Upper lobe of left lung (tissue), 6 donors: ENCODE measurements around the gene PPP1R18. TPM values are rescaled to one million over a fixed set of nuclear protein-coding genes. Genes with fewer than 3 reads are reported as not detected.

Experiments
- ATAC-seq, 2 donors: fragments of 200-7000 bp; cut with Tn5 transposase; one replicate each; pipeline ENCODE4 v1.9.1; 2022; ENCODE audit warnings: mild to moderate bottlenecking in 2 of 2, moderate library complexity in 2 of 2; ENCODE audit not compliant: low FRiP score in 2 of 2
- DNase-seq, 2 donors: peaks; one replicate each; pipeline ENCODE4 v3.0.0-alpha.2; 2019 to 2020
- H3K27ac ChIP-seq, 4 donors: fragments of 200-600 bp; sonication (generic); one replicate each; pipeline ENCODE4 v1.5.1; 2016 to 2019
- H3K27me3 ChIP-seq, 4 donors: fragments of 200-600 bp; sonication (generic); one replicate each; pipeline ENCODE4 v1.5.1; 2017 to 2019
- H3K36me3 ChIP-seq, 4 donors: fragments of 200-600 bp; sonication (generic); one replicate each; pipeline ENCODE4 v1.5.1; 2016 to 2019
- H3K4me1 ChIP-seq, 4 donors: fragments of 200-600 bp; sonication (generic); one replicate each; pipeline ENCODE4 v1.5.1; 2018 to 2019
- H3K4me3 ChIP-seq, 4 donors: fragments of 200-600 bp; sonication (generic); one replicate each; pipeline ENCODE4 v1.5.1; 2017 to 2019; ENCODE audit warnings: mild to moderate bottlenecking in 2 of 4, moderate library complexity in 1 of 4
- H3K9me3 ChIP-seq, 4 donors: fragments of 200-600 bp; sonication (generic); one replicate each; pipeline ENCODE4 v1.5.1; 2018 to 2019
- CTCF ChIP-seq, 6 experiments: fragments of 450-650 bp in 4 of 6; fragments of 200-600 bp in 2 of 6; sonication (generic) in 2 of 6; IDR thresholded peaks; one replicate each; pipeline ENCODE4 v1.5.1; 2016 to 2019; ENCODE audit warnings: antibody characterized with exemption in 6 of 6
- EP300 ChIP-seq, 4 donors: sonication (generic); formaldehyde crosslinking; IDR thresholded peaks; one replicate each; pipeline ENCODE4 v1.5.1; 2017; ENCODE audit warnings: antibody characterized with exemption in 4 of 4, control low read depth in 2 of 4
- POLR2A ChIP-seq, 4 donors: fragments of 450-650 bp; IDR thresholded peaks; one replicate each; pipeline ENCODE4 v1.5.1; 2016 to 2017; ENCODE audit warnings: antibody characterized with exemption in 4 of 4, mild to moderate bottlenecking in 2 of 4
- POLR2AphosphoS5 ChIP-seq, 2 donors: sonication (generic); formaldehyde crosslinking; IDR thresholded peaks; one replicate each; pipeline ENCODE4 v1.5.1; 2017; ENCODE audit warnings: antibody characterized with exemption in 2 of 2
- WGBS, 2 donors: methylation state at CpG; one replicate each; pipeline ENCODE4 v1.1.5; 2017 to 2018; 5-methylcytosine and 5-hydroxymethylcytosine counted together
- total RNA-seq, 6 donors: library from RNA; depleted of rRNA in 4 of 6; stranded (reverse); fragments of >200 nt in 4 of 6; gene quantifications; one replicate each; pipeline versions ENCODE4 v1.1.0 to v1.2.1, GENCODE V29; 2016 to 2021
- donor health status: DM: no; HTN: no; CAD: no; lungs with moderate emphysema.
- donor health status: DM: no; HTN: yes; CAD: no; lungs with severe emphysema.

The PPP1R18 gene
- total RNA-seq, 6 donors from 2014 or later, result 23.5 to 103 (median 60.8) TPM

DNA sequence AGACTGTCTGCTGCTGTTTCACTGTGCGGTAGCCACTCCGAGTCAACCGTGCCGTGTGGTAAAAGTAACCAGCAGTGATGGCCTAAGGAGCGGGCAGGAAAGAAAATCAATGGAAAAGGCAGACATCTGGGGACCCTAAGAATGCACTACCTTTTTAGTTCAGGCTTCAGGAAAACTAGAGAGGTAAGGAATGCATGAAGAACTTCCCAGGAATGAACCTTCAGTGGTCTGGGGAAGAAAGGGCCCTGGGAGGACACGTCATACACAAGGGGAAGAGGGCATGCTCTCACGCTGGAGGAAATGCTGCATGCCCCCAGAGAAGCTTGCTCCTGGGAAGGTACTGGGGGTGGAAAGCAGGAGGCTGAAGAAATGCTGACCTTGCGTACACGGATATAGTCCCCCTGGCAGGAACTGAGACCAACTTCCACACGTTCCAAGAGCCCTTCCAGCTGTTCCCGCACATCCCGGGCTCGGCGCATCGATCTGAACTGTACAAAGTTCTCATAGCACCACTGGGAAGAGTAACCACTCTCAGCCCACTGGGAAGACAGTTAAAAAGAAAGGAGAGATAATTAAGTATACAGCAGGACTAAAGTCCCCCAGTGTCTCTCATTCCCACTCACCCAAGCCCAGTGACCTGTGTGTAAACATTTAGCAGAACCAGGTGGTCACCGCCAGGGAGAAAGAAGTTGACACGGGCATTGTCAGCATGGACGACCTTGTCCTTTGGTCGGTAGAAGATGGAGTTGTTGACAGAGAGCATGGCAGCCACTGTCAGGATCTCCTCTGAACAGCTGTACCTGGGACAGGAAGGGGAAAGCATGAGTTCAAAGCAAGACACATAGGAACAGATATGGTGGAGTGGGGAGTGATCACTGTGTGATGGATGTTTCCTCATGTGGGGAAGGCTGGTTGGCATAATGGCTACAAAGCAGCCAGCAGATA, 31.4 kb downstream of the PPP1R18 start:
- TF ChIP-seq EP300 (IDR thresholded peaks at IDR 0.05) (no peak), POLR2A (IDR thresholded peaks at IDR 0.05) (no peak), CTCF (IDR thresholded peaks at IDR 0.05) (no peak), POLR2AphosphoS5 (IDR thresholded peaks at IDR 0.05) (no peak)
- no peaks in the 10 kb centered on the region for H3K27me3 ChIP-seq
- no peak overlapping the region for H3K27ac ChIP-seq
- no peak for DNase-seq
- H3K9me3 ChIP-seq, result no peaks in the 10 kb centered on the region
- H3K4me3 ChIP-seq, result no peak overlapping the region
- H3K4me1 ChIP-seq, result no peaks in the 10 kb centered on the region
- WGBS, 2 donors, result 92 to 93% methylated on average over 18 to 19 of the region's 19 CpGs
- no peak for ATAC-seq
- peaks cover 39 to 96% (median 92%) of the 10 kb centered on the region in 4 donors for H3K36me3 ChIP-seq

DNA sequence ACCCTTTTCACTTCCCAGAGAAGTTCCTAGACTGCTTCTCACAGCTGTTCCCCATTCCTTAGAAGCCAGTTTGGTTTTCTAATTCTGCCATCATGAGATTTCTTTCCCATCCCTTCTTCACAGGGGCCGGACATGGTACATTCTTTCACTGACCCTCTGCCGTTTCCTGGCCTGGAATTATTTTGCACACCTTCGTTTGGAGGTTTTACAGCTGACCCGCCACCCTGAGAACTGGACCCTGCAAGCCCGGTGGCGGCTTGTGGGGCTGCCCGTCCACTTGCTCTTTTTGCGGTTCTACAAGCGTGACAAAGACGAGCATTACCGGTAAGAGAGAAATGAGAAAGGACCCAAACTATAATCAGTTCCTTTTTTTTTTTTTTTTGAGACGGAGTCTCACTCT, 35.3 kb downstream of the PPP1R18 start:
- 90 to 91% methylated on average over 12 of the region's 12 CpGs for WGBS, 2 donors
- Histone ChIP-seq H3K4me1 (peaks cover 6 to 18% (median 13%) of the 10 kb centered on the region in 4 donors), H3K27ac (no peak overlapping the region), H3K36me3 (peaks cover 24 to 61% (median 55%) of the 10 kb centered on the region in 4 donors), H3K4me3 (no peak overlapping the region), H3K27me3 (no peaks in the 10 kb centered on the region), H3K9me3 (no peaks in the 10 kb centered on the region)
- DNase-seq, result peak in 1 of 2 donors; percentile 33
- no peak for TF ChIP-seq POLR2AphosphoS5 (IDR thresholded peaks at IDR 0.05)
- TF ChIP-seq EP300 (IDR thresholded peaks at IDR 0.05), result no peak
- TF ChIP-seq POLR2A (IDR thresholded peaks at IDR 0.05), result no peak
- TF ChIP-seq CTCF (IDR thresholded peaks at IDR 0.05), result no peak
- no peak for ATAC-seq

DNA sequence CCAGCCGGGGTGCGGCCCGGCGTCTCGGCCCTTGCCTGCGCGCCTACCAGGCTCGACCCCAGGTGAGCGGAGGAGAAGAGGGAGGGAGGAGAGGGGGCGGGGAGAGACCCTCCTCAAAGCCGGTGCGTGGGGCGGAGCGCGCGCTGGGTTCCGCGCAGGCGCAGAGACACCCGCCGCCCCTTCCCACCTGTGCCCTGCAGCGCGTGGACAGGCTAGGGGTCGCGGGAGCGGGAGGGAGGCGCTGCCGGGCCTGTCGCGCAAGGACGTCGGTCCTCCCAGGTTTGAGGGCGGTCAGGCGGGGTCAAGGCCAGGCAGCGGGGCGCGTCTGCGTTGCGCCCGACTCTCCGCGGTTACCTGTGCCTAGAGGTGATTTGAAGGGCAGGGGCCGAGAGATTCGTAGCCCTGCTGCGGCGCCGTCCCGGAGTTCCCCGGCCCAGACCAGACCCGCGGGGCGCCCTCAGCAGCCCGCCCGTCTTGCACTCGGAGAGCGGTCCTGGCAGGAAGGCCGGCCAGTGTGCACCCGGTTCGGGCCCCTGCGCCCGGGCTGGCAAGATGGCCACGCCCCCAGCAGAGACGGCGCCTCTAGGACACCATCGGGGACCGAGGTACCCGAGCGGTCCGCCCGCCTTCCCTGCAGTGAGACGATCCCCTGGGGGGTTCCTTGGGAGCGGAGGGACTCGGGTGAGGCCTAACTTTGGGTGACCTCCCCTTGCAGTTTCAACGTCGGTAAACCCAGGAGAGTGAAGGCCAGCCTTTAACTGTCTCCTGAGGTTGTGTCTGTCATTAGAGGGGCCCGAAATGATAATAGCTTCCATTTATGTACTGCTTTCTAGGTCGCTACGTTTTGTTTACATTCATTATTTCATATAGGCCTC, 39.0 kb downstream of the PPP1R18 start:
- Histone ChIP-seq H3K27me3 (no peaks in the 10 kb centered on the region), H3K36me3 (peaks cover 0 to 41% (median 23%) of the 10 kb centered on the region in 4 donors), H3K4me1 (peaks cover 13 to 21% (median 14%) of the 10 kb centered on the region in 4 donors), H3K9me3 (no peaks in the 10 kb centered on the region), H3K4me3 (peak overlapping the region; percentile 70 to 99 (median 85)), H3K27ac (peak overlapping the region; percentile 89 to 95 (median 92))
- ATAC-seq (peak; percentile 89 to 91), DNase-seq (peak; percentile 79 to 94)
- 0 to 2% methylated on average over 17 to 33 of the region's 78 CpGs for WGBS, 2 donors
- TF ChIP-seq POLR2AphosphoS5 (IDR thresholded peaks at IDR 0.05) (peak in 1 of 2 donors; percentile 34), EP300 (IDR thresholded peaks at IDR 0.05) (no peak), POLR2A (IDR thresholded peaks at IDR 0.05) (peak in 1 of 4 donors; percentile 41), CTCF (IDR thresholded peaks at IDR 0.05) (peak in 1 of 6 experiments; percentile 5)

DNA sequence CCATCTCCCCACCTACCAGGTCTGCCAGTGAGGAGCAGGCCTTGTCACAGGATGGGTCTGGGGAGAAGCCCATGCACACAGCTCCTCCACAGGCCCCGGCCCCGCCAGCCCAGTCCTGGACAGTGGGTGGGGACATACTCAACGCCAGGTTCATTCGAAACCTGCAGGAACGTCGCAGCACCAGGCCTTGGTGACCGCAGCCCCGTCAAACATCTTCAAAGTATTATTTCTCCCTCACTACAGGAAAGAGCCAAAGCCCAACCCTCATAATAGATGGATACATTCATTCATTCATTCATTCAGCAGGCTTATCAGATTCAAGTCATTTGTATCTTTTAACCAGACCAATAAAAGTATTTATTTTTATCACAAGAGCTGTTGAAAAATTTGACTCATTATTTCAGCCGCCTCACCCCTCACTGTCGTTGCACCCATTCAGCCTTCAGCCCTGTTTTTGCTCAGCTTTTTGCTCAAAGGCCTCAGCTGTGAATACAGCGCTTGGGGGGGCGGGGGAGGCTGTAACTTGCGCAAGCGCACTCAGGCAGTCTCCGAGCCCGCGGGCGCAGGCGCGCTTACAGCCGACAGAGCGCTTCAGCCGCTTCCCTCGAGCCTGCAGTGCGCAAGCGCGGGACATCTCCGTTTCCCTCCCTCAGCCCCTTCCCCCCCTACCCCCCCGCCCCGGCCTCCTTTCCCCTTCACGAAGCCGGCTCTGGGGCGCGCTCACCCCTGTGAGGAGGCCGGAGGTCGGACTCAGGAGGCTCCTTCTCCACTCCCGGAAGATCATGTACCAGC, 39.8 kb downstream of the PPP1R18 start, which contains the start of gene C6orf136:
Gene C6orf136, plus strand, starts transcription at position 684 of the 792 bp plus-strand sequence. Its CDS starts 99 bp downstream, at position 783.
- H3K27ac ChIP-seq, result peak within 1 kb of the TSS; percentile 89 to 95 (median 92)
- H3K36me3 ChIP-seq, result peaks cover 0 to 37% (median 20%) of the 10 kb centered on the region in 4 donors
- peak within 1 kb of the TSS; percentile 70 to 99 (median 85) for H3K4me3 ChIP-seq
- H3K27me3 ChIP-seq, result no peaks in the 10 kb centered on the region
- ATAC-seq (peak; percentile 94 to 96), DNase-seq (peak; percentile 96 to 98)
- H3K4me1 ChIP-seq, result peaks cover 13 to 21% (median 14%) of the 10 kb centered on the region in 4 donors
- TF ChIP-seq EP300 (IDR thresholded peaks at IDR 0.05), result no peak
- no peak for TF ChIP-seq CTCF (IDR thresholded peaks at IDR 0.05)
- TF ChIP-seq POLR2A (IDR thresholded peaks at IDR 0.05), result no peak
- no peak for TF ChIP-seq POLR2AphosphoS5 (IDR thresholded peaks at IDR 0.05)
- no peaks in the 10 kb centered on the region for H3K9me3 ChIP-seq
- 14 to 45% methylated on average over 10 to 30 of the region's 37 CpGs for WGBS, 2 donors
